HL-60 (cell line): ENCODE measurements around the gene ANLN.
"Not testable (repeated sequence)": the region's sequence is repeated elsewhere in the genome, so short reads cannot be mapped to it uniquely, and the experiment has no call there.

Source experiments
- DNase-seq, 2 experiments: peaks; one replicate each; pipeline ENCODE4 v3.0.0-alpha.2; 2010 to 2020; ENCODE audit warnings: low read depth in 1 of 2, low spot score in 1 of 2
- H3K27ac ChIP-seq: fragments of 250-450 bp; sonication (Bioruptor Pico); replicated peaks from 2 replicates; pipeline ENCODE4 v1.5.1; 2020; ENCODE audit warnings: mild to moderate bottlenecking, moderate library complexity
- H3K27me3 ChIP-seq: fragments of 250-450 bp; sonication (Bioruptor Pico); 2 replicates; pipeline ENCODE4 v1.5.1; 2021; ENCODE audit warnings: mild to moderate bottlenecking, moderate library complexity; ENCODE audit not compliant: insufficient read depth, poor library complexity, severe bottlenecking
- H3K4me3 ChIP-seq: replicated peaks from 2 replicates; pipeline ENCODE4 v1.5.1; 2011; ENCODE audit warnings: mild to moderate bottlenecking, control low read depth, low read length; ENCODE audit not compliant: insufficient read depth
- CTCF ChIP-seq: IDR thresholded peaks from one replicate; pipeline ENCODE4 v1.5.1; 2011; ENCODE audit warnings: low read length, control low read depth, inconsistent platforms; ENCODE audit not compliant: insufficient read depth
- GABPA ChIP-seq: IDR thresholded peaks from 2 replicates; pipeline ENCODE4 v1.6.1; 2012; ENCODE audit warnings: low read depth
- POLR2AphosphoS5 ChIP-seq: IDR thresholded peaks from 2 replicates; pipeline ENCODE4 v1.6.1; 2012; ENCODE audit warnings: low read depth
- REST ChIP-seq: IDR thresholded peaks from 2 replicates; pipeline ENCODE4 v1.6.1; 2012; ENCODE audit warnings: low read depth; ENCODE audit not compliant: insufficient replicate concordance
- SPI1 ChIP-seq: IDR thresholded peaks from 2 replicates; pipeline ENCODE4 v1.6.1; 2012; ENCODE audit warnings: low read depth, mild to moderate bottlenecking, borderline replicate concordance

ANLN gene

GRCh38 chr7:36486336-36486735, 96.7 kb downstream of the ANLN start:
- DNase-seq, result no peak
- Histone ChIP-seq H3K4me3 (no peak overlapping the region), H3K27me3 (no peaks in the 10 kb centered on the region), H3K27ac (no peak overlapping the region)
- TF ChIP-seq SPI1, result no peak
- no peak for TF ChIP-seq GABPA
- TF ChIP-seq REST, result no peak
- TF ChIP-seq CTCF, result no peak
- TF ChIP-seq POLR2AphosphoS5, result no peak

DNA sequence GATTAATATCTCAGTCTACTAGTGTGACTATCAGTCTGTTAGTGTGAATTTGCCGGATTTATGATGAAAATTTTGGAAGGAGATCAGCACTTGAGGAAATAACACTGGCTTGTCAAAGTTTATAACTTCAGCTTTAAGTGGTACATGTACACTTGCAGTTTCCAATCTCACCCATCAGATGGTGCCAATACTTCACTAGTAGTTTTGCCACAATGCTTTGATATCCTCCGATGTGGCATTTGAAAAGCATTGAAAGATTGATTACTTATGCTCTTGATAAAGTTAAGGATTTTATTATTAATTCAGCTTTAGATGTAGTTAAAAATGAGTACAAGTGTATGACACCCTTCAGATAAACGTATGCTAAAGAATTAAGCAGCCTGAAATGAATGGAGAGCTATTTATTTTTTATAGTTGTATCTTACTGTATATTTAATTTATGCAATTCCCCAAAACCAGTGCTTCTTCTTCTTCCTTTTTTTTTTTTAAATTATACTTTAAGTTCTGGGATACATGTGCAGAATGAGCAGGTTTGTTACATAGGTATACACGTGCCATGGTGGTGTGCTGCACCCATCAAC, 98.2 kb downstream of the ANLN start:
- H3K27me3 ChIP-seq, result no peaks in the 10 kb centered on the region
- H3K4me3 ChIP-seq, result no peak overlapping the region
- no peak overlapping the region for H3K27ac ChIP-seq
- DNase-seq, result peak; percentile 17 to 52
- TF ChIP-seq SPI1 (no peak), POLR2AphosphoS5 (no peak), GABPA (no peak), REST (no peak), CTCF (peak; percentile 63)

GRCh38 chr7:36488672-36489071, 99.0 kb downstream of the ANLN start:
- not testable (repeated sequence) for DNase-seq, H3K27me3 ChIP-seq, H3K27ac ChIP-seq, H3K4me3 ChIP-seq

- no peak for DNase-seq
- H3K27me3 ChIP-seq, result no peaks in the 10 kb centered on the region
- H3K27ac ChIP-seq, result no peak overlapping the region
- no peak for TF ChIP-seq POLR2AphosphoS5
- no peak for TF ChIP-seq GABPA
- no peak for TF ChIP-seq SPI1
- no peak for TF ChIP-seq CTCF
- no peak for TF ChIP-seq REST
- no peak overlapping the region for H3K4me3 ChIP-seq
Measured at GRCh38 chr7:36490419-36490830, 100.8 kb downstream of the ANLN start.
